Parathyroid adenoma (tissue), 2 donors: ENCODE results near the gene UBE3A.

Source experiments
- H2AFZ ChIP-seq: fragments of 300-600 bp; sonication (generic); one replicate; pipeline ENCODE4 v1.7.0; 2017; ENCODE audit warnings: antibody characterized with exemption, mild to moderate bottlenecking
- H3K27ac ChIP-seq: fragments of 300-600 bp; sonication (generic); one replicate; pipeline ENCODE4 v1.7.0; 2017
- H3K27me3 ChIP-seq: fragments of 300-600 bp; sonication (generic); one replicate; pipeline ENCODE4 v1.7.0; 2017; ENCODE audit warnings: low read length; ENCODE audit not compliant: control insufficient read depth, insufficient read depth
- H3K36me3 ChIP-seq: fragments of 300-600 bp; sonication (generic); one replicate; pipeline ENCODE4 v1.7.0; 2017; ENCODE audit warnings: low read length; ENCODE audit not compliant: control insufficient read depth, insufficient read depth
- H3K4me1 ChIP-seq: fragments of 300-600 bp; sonication (generic); one replicate; pipeline ENCODE4 v1.7.0; 2017; ENCODE audit warnings: control low read depth
- H3K4me2 ChIP-seq: fragments of 300-600 bp; sonication (generic); one replicate; pipeline ENCODE4 v1.7.0; 2017; ENCODE audit warnings: low read length
- H3K4me3 ChIP-seq: fragments of 300-600 bp; sonication (generic); one replicate; pipeline ENCODE4 v1.7.0; 2017; ENCODE audit warnings: low read depth, low read length
- H3K79me2 ChIP-seq: fragments of 300-600 bp; sonication (generic); one replicate; pipeline ENCODE4 v1.7.0; 2017; ENCODE audit warnings: control low read depth
- H3K9ac ChIP-seq: fragments of 300-600 bp; sonication (generic); one replicate; pipeline ENCODE4 v1.7.0; 2017; ENCODE audit warnings: mild to moderate bottlenecking
- H3K9me3 ChIP-seq: fragments of 300-600 bp; sonication (generic); one replicate; pipeline ENCODE4 v1.7.0; 2017; ENCODE audit warnings: low read length; ENCODE audit not compliant: control insufficient read depth
- CTCF ChIP-seq: fragments of 300-600 bp; sonication (generic); IDR thresholded peaks from one replicate; pipeline ENCODE4 v1.7.0; 2017; ENCODE audit warnings: antibody characterized with exemption, mild to moderate bottlenecking
- donor health status: primary hyperparathyroidism.

UBE3A gene

DNA sequence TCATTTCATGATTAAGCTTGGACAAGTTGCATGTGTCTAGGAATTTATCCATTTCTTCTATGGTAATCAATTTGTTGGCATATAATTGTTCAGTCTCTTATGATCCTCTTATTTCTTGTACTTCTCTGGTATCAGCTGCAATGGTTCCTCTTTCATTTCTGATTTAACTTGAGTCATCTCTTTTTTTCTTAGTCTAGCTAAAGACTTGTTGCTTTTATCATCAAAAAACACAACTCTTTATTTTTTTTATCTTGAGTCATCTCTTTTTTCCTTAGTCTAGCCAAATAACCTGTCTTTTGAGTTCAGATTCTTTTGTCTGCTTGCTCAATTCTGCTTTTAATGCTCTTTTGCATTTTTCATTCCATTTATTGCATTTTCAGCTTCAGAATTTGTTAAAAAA is 37.3 kb downstream of the UBE3A start:
- no peak for TF ChIP-seq CTCF
- H3K9ac ChIP-seq = no peak overlapping the region
- peaks cover 7% of the 10 kb centered on the region for H3K79me2 ChIP-seq
- no peak overlapping the region for H3K4me3 ChIP-seq
- no peaks in the 10 kb centered on the region for H3K9me3 ChIP-seq
- no peaks in the 10 kb centered on the region for H3K27me3 ChIP-seq
- no peak overlapping the region for H2AFZ ChIP-seq
- no peaks in the 10 kb centered on the region for H3K36me3 ChIP-seq
- no peaks in the 10 kb centered on the region for H3K4me1 ChIP-seq
- H3K27ac ChIP-seq = no peak overlapping the region
- no peak overlapping the region for H3K4me2 ChIP-seq

DNA sequence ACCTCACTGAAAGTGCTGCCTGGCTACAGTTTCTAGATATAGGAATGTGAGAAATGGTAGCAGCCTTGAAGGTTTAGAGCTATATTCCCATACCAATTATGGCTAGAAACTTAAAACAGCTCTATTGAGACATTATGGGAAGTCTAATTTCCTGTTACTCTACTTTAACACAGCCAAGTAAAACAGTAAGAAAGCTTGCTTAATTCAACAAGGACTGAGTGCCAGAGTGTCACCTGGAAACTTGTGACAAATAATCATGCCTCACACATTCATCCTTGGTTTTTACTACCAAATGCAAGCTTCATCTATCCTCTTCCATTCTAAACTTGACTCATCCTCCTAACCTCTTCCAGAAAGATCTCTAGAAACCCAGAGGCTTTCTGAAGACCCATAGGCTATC is 41.7 kb downstream of the UBE3A start:
- no peak overlapping the region for H3K27ac ChIP-seq
- H3K9ac ChIP-seq = no peak overlapping the region
- H3K4me3 ChIP-seq = no peak overlapping the region
- H2AFZ ChIP-seq = no peak overlapping the region
- H3K4me2 ChIP-seq = no peak overlapping the region
- H3K9me3 ChIP-seq = no peaks in the 10 kb centered on the region
- peaks cover 4% of the 10 kb centered on the region for H3K79me2 ChIP-seq
- no peaks in the 10 kb centered on the region for H3K4me1 ChIP-seq
- no peaks in the 10 kb centered on the region for H3K36me3 ChIP-seq
- H3K27me3 ChIP-seq = no peaks in the 10 kb centered on the region
- TF ChIP-seq CTCF = no peak

GRCh38 chr15:25394898-25395297 is 43.9 kb downstream of the UBE3A start:
- Histone ChIP-seq H3K27me3 (no peaks in the 10 kb centered on the region), H3K9ac (no peak overlapping the region), H3K4me2 (no peak overlapping the region), H3K79me2 (peaks cover 2% of the 10 kb centered on the region), H3K36me3 (no peaks in the 10 kb centered on the region), H3K9me3 (no peaks in the 10 kb centered on the region), H3K27ac (no peak overlapping the region), H3K4me3 (no peak overlapping the region), H3K4me1 (no peaks in the 10 kb centered on the region), H2AFZ (no peak overlapping the region)
- no peak for TF ChIP-seq CTCF

DNA sequence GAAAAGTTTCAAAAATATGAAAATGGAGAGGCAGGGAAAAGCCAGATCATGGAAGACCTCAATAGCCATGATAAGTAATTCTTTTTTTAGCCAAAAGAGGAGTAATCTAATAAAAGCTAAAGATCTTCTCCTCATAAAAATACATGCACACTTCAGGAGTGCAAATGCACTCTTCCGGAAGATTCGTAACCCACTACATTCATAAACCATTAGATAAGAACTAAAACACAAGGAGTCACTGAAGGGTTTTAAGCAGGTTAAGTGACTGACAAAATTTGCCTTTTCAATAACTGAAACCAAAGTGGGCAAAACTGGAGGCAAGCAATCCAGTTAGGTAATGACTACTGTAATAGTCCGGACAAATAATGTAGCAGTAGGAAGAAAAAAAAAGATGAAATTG is 46.0 kb downstream of the UBE3A start:
- H3K4me1 ChIP-seq = no peaks in the 10 kb centered on the region
- TF ChIP-seq CTCF = no peak
- no peaks in the 10 kb centered on the region for H3K9me3 ChIP-seq

GRCh38 chr15:25391971-25392721 is 46.7 kb downstream of the UBE3A start:
- no peak for TF ChIP-seq CTCF
- Histone ChIP-seq H3K9me3 (no peaks in the 10 kb centered on the region), H3K4me2 (no peak overlapping the region), H3K27me3 (no peaks in the 10 kb centered on the region), H3K79me2 (peaks cover under 1% of the 10 kb centered on the region), H3K9ac (no peak overlapping the region), H3K4me3 (no peak overlapping the region), H3K4me1 (no peaks in the 10 kb centered on the region), H3K27ac (no peak overlapping the region), H3K36me3 (no peaks in the 10 kb centered on the region), H2AFZ (no peak overlapping the region)

More for the DNA sequence above, 46.0 kb downstream of the UBE3A start:
- Histone ChIP-seq H3K79me2 (peaks cover 2% of the 10 kb centered on the region), H3K4me2 (no peak overlapping the region), H3K4me3 (no peak overlapping the region), H3K27me3 (no peaks in the 10 kb centered on the region), H2AFZ (no peak overlapping the region), H3K27ac (no peak overlapping the region), H3K36me3 (no peaks in the 10 kb centered on the region), H3K9ac (no peak overlapping the region)
